ENCODE measurements around the gene PRKN.

DNA sequence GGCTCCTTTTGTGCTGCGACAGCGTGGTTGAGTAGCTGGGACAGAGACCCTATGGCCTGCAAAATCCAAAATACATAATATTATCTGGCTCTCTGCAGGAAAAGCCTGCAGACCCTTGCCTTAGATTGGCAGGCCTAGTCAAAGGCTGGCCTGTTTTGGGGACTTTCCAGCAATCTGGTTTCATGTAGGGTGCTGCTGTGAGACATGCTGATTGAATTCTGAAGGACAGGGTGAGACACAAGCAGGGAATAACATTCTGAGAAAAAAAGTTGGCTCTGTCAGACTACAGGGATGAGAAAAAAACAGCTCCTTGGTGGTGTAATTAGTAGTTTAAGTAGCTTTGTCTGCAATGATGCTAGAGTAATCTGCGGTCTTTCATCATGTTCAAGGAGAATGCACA is 1051.0 kb downstream of the PRKN start:
- TF ChIP-seq, protein P1, sequence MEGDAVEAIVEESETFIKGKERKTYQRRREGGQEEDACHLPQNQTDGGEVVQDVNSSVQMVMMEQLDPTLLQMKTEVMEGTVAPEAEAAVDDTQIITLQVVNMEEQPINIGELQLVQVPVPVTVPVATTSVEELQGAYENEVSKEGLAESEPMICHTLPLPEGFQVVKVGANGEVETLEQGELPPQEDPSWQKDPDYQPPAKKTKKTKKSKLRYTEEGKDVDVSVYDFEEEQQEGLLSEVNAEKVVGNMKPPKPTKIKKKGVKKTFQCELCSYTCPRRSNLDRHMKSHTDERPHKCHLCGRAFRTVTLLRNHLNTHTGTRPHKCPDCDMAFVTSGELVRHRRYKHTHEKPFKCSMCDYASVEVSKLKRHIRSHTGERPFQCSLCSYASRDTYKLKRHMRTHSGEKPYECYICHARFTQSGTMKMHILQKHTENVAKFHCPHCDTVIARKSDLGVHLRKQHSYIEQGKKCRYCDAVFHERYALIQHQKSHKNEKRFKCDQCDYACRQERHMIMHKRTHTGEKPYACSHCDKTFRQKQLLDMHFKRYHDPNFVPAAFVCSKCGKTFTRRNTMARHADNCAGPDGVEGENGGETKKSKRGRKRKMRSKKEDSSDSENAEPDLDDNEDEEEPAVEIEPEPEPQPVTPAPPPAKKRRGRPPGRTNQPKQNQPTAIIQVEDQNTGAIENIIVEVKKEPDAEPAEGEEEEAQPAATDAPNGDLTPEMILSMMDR (IDR thresholded peaks at IDR 0.05; ENCODE audit: borderline replicate concordance, extremely low read depth, low read length, poor library complexity, severe bottlenecking): no peak
- no peak for TF ChIP-seq EZH2 (IDR thresholded peaks at IDR 0.05; ENCODE audit: borderline replicate concordance, low read depth, low read length, severe bottlenecking)

All from DND-41 (cell line).